Inflammatory macrophage treated with lipopolysaccharide for 4 hours (primary cell): ENCODE results near the gene GNG3.
A peak's percentile ranks its signal among the peaks of the same experiment; 100 is the strongest.
"Not testable (repeated sequence)": the region's sequence is repeated elsewhere in the genome, so short reads cannot be mapped to it uniquely, and the experiment has no call there.

ENCODE experiments used
- DNase-seq: peaks from one replicate; pipeline ENCODE4 v3.0.0-alpha.2; 2020

The GNG3 gene

GRCh38 chr11:62721994-62722393, 14.5 kb downstream of the GNG3 start:
- no peak for DNase-seq

- no peak for DNase-seq
These were observed 16.7 kb downstream of the GNG3 start for GRCh38 chr11:62724171-62724570.

- DNase-seq: no peak
These were observed 18.2 kb downstream of the GNG3 start for GRCh38 chr11:62725646-62726045.

GRCh38 chr11:62726156-62726914, 18.9 kb downstream of the GNG3 start:
- no peak for DNase-seq

GRCh38 chr11:62726915-62727164, 19.4 kb downstream of the GNG3 start:
- DNase-seq: no peak

- peak; percentile 100 for DNase-seq
These were observed 19.8 kb downstream of the GNG3 start, which contains the start of gene HNRNPUL2 for GRCh38 chr11:62727165-62727871. TSS of gene HNRNPUL2 (minus strand) at chr11:62727457. CDS start at chr11:62727156, 301 bp downstream.

- peak; percentile 99 for DNase-seq
These were observed 20.3 kb downstream of the GNG3 start for GRCh38 chr11:62727872-62728170.

- peak; percentile 93 for DNase-seq
These were observed 20.9 kb downstream of the GNG3 start, which contains the start of gene TTC9C for GRCh38 chr11:62728171-62728988. TSS of gene TTC9C (plus strand) at chr11:62728486. CDS start at chr11:62728849, 363 bp downstream.

- DNase-seq: not testable (repeated sequence)
These were observed 22.6 kb downstream of the GNG3 start for GRCh38 chr11:62730076-62730475.

GRCh38 chr11:62732830-62733229, 25.4 kb downstream of the GNG3 start:
- peak; percentile 59 for DNase-seq

GRCh38 chr11:62737196-62737595, 29.7 kb downstream of the GNG3 start:
- no peak for DNase-seq

- no peak for DNase-seq
These were observed 40.1 kb downstream of the GNG3 start for GRCh38 chr11:62747475-62748160.

GRCh38 chr11:62749931-62750330, 42.5 kb downstream of the GNG3 start:
- not testable (repeated sequence) for DNase-seq

- DNase-seq: no peak
These were observed 44.8 kb downstream of the GNG3 start for GRCh38 chr11:62752177-62752785.

GRCh38 chr11:62752994-62753735, 45.7 kb downstream of the GNG3 start:
- DNase-seq: peak; percentile 4

- peak; percentile 99 for DNase-seq
These were observed 46.5 kb downstream of the GNG3 start, which contains the start of gene ZBTB3 for GRCh38 chr11:62753736-62754603. TSS of gene ZBTB3 (minus strand) at chr11:62754160. CDS start at chr11:62753664, 496 bp downstream.

- DNase-seq: no peak
These were observed 47.7 kb downstream of the GNG3 start for GRCh38 chr11:62755086-62755615.

GRCh38 chr11:62757846-62758788, 50.6 kb downstream of the GNG3 start:
- no peak for DNase-seq
